NCI-H2081 (cell line): ENCODE measurements around the gene IRF9.

ENCODE experiments used
- DNase-seq, 2 experiments: peaks; one replicate each; lab custom pipeline; 2025; lab: John Stamatoyannopoulos, UW

IRF9 gene

DNA sequence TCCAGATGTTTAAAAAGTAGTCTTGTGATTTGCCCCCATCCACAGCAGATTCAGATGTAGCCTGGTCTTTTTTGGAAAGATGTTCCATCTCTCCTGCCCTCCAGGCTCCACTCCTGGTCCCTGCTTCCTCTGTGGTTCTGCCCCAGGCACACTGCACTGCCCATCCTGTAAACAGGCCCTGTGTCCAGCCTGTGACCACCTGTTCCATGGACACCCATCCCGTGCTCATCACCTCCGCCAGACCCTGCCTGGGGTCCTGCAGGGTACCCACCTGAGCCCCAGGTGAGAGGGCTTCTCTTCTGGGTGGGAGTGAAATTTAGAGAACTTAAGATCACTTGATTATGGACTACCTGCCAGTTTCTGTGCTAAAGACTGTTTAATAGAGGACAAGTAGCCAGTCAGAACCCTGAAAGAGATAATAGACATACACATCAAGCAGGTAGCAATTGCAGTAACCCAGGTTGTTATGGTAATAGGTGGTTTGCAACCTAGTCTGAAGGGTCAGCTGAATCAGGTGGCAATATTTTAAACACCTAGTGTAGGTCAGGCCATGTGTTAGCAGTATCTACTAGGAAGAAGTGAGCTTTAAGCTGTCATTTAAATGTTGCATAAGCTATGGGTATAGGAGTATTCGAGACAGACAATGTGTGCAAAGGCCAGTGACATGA lies 11.6 kb upstream of the IRF9 start:
- no peak for DNase-seq

DNA sequence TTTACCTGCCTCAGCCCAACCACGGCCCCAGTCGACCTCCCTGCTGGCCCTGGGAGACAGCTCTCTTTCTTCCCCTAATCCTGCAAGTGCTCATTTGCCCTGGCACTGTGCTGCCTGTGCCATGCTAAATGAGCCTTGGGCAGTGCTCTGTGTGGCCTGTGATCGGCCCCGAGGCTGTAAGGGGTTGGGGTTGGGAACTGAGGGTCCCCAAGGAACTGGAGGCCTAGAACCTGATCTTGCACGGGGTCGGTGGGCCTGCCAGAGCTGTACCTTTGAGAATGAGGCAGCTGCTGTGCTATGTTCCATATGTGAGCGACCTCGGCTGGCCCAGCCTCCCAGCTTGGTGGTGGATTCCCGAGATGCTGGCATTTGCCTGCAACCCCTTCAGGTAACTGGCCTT lies 11.0 kb upstream of the IRF9 start:
- DNase-seq: no peak

DNA sequence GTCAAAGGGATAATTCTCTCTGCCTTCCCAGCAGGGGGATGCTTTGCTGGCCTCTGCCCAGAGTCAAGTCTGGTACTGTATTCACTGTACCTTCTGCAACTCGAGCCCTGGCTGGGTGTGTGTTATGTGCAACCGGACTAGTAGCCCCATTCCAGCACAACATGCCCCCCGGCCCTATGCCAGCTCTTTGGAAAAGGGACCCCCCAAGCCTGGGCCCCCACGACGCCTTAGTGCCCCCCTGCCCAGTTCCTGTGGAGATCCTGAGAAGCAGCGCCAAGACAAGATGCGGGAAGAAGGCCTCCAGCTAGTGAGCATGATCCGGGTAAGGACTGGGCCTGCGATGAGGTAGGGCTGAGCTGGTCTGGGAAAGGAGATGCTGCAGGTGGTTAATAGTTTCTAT lies 10.5 kb upstream of the IRF9 start:
- DNase-seq: no peak

DNA sequence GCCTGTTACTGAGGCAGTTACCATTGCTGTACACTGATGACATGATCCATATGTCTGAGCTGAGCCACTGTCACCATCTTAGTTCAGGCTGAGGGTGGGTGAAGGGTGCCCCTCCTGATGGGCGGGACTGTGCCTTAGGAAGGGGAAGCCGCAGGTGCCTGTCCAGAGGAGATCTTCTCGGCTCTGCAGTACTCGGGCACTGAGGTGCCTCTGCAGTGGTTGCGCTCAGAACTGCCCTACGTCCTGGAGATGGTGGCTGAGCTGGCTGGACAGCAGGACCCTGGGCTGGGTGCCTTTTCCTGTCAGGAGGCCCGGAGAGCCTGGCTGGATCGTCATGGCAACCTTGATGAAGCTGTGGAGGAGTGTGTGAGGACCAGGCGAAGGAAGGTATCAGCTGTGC lies 10.1 kb upstream of the IRF9 start:
- no peak for DNase-seq

DNA sequence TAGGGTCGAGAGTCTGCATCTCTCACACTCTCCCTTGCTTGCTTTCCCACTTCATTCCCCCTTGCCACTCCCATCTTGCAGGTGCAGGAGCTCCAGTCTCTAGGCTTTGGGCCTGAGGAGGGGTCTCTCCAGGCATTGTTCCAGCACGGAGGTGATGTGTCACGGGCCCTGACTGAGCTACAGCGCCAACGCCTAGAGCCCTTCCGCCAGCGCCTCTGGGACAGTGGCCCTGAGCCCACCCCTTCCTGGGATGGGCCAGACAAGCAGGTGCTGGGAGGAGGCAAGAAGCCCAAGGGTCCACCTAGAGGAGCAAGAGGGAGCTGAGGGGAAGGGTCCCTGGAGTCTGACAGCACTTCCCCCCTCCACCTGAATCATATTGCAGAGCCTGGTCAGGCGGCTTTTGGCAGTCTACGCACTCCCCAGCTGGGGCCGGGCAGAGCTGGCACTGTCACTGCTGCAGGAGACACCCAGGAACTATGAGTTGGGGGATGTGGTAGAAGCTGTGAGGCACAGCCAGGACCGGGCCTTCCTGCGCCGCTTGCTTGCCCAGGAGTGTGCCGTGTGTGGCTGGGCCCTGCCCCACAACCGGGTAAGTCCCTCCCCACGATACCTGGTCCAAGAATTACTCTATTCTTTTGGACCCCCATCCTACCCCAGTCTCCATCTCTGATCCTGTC lies 9.5 kb upstream of the IRF9 start:
- DNase-seq: no peak

DNA sequence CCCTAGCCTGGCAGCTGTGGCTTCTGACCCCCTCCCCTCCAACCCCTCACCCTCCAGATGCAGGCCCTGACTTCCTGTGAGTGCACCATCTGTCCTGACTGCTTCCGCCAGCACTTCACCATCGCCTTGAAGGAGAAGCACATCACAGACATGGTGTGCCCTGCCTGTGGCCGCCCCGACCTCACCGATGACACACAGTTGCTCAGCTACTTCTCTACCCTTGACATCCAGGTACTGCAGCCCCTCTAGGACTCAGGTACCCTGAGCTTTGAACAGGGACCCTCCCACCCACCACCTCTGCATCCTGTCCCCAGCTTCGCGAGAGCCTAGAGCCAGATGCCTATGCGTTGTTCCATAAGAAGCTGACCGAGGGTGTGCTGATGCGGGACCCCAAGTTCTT lies 6.0 kb upstream of the IRF9 start:
- no peak for DNase-seq

DNA sequence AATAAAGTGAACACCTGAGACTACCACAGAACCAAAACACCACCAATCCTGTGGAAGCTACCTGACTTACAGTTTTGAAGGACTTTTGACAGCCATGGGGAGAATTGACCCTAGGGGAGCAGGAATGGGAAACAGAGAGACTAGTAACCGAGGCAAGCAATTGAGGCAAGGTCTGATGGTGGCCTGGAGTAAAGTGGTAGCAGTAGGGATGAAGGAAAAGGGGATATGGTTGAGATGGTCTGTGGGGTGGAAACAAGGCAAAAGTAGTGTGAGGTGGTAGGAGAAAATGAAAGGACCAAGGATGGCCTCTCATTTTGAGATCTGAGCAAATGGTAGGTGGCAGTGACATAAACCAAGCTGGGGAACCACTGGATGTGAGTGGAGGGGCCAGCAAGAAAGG lies 4.2 kb upstream of the IRF9 start:
- no peak for DNase-seq

DNA sequence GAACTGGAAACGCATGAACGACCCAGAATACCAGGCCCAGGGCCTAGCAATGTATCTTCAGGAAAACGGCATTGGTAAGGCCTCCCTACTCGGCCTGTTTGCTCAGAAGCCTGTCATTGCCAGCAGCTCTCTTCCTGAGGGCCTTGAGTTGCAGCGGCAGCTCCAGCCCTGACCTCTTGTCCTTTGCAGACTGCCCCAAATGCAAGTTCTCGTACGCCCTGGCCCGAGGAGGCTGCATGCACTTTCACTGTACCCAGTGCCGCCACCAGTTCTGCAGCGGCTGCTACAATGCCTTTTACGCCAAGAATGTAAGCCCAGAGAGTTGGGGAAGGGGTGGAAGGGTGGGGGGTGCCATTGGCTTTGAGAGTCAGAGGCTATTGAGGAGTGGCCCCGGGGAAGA lies 3.7 kb upstream of the IRF9 start:
- DNase-seq: no peak

DNA sequence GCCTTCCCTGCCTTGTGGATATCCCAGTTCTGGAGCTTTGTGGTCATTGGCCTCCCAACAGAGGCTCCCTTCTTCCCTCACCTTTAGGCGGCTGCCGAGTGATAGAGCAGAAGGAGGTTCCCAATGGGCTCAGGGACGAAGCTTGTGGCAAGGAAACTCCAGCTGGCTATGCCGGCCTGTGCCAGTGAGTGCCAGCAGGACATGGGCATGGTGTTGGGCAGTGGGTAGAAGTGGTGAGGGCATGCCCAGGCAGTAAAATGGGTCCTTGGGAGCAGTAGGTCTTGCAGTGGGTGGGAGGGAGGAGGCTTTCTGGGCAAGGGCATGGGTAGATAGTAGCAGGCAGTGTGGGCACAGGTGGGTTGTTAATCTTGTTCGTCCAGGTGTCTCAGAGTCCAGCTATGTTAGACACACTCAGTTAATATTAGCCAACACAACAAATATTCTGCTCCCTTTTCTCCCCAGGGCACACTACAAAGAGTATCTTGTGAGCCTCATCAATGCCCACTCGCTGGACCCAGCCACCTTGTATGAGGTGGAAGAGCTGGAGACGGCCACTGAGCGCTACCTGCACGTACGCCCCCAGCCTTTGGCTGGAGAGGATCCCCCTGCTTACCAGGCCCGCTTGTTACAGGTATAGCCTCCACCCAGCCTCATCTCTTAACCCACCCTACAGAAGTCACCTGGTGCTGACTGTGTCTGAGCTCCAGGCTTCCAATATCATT lies 1.1 kb upstream of the IRF9 start:
- DNase-seq: no peak

DNA sequence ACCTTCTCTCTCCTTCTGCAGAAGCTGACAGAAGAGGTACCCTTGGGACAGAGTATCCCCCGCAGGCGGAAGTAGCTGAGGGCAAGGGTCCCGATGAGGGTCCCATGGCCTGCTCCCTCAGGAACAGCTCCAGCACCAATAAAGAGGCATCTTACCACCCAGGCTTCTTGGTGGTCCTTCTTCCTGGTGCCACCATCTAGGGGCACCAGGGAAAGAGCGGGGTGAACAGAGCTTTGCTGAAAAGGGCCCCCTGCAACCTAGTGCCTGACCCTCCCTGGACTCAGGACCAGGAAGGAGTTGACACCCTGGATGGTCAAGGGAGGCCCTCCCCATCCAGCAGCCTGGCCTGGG lies 591 bp upstream of the IRF9 start:
- DNase-seq: no peak

DNA sequence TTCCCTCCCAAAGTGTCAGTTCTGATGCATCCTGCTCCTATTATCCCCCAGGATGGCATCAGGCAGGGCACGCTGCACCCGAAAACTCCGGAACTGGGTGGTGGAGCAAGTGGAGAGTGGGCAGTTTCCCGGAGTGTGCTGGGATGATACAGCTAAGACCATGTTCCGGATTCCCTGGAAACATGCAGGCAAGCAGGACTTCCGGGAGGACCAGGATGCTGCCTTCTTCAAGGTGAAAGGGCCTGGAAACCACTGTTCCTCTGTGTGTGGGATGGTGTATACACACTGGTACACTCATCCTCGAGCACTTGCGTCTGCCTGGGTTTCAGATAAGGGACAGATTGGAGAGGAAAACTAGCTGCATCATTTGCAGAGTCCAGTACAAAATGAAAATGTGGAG lies 1.0 kb downstream of the IRF9 start:
- DNase-seq: no peak

DNA sequence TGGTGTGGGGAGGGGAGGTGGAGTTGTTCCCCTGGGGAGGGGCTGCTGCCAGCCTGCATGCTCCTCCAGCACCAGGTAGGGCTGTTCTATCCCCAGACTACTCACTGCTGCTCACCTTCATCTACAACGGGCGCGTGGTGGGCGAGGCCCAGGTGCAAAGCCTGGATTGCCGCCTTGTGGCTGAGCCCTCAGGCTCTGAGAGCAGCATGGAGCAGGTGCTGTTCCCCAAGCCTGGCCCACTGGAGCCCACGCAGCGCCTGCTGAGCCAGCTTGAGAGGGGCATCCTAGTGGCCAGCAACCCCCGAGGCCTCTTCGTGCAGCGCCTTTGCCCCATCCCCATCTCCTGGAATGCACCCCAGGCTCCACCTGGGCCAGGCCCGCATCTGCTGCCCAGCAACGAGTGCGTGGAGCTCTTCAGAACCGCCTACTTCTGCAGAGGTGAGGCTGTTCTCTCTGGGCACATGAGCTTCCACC lies 3.5 kb downstream of the IRF9 start:
- no peak for DNase-seq

DNA sequence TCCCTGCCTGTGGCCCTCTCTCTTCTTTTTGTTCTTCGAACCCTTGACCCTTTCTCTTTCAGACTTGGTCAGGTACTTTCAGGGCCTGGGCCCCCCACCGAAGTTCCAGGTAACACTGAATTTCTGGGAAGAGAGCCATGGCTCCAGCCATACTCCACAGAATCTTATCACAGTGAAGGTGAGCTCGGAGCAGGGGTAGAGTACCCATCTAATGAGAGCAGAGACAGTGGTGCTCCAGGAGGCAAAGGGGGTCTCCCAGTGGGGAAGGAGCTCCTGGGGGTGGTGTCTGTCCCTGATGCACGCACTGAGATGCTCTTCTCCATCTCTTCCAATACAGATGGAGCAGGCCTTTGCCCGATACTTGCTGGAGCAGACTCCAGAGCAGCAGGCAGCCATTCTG lies 4.7 kb downstream of the IRF9 start:
- DNase-seq: no peak

DNA sequence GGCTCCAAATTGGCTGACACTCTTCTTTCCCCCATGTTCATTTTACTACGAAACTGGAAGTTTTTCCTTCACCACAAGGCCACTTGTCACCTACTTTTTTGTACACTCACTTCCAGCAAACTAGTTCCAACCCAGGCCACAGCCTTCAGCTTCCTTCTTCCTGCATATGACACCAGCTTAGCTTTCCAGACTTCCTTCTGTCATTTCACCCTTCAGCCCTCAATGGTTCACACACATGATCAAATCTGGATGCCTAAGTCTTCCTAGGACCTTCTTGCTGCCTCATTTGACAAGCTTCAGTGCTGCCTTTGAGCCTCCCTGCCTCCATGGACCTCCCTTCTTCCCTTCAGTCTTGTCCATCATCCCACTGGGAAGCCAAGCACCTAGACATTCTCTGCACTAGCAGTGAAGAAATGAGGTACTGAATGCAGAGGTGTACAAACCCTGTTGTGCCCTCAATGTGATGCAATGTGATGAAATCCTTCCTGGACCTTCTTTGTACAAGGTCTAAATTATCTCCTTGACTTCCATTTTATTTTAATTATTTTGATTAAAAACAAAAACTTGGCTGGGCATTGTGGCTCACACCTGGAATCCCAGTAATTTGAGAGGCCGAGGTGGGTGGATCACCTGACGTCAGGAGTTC lies 6.5 kb downstream of the IRF9 start:
- no peak for DNase-seq

DNA sequence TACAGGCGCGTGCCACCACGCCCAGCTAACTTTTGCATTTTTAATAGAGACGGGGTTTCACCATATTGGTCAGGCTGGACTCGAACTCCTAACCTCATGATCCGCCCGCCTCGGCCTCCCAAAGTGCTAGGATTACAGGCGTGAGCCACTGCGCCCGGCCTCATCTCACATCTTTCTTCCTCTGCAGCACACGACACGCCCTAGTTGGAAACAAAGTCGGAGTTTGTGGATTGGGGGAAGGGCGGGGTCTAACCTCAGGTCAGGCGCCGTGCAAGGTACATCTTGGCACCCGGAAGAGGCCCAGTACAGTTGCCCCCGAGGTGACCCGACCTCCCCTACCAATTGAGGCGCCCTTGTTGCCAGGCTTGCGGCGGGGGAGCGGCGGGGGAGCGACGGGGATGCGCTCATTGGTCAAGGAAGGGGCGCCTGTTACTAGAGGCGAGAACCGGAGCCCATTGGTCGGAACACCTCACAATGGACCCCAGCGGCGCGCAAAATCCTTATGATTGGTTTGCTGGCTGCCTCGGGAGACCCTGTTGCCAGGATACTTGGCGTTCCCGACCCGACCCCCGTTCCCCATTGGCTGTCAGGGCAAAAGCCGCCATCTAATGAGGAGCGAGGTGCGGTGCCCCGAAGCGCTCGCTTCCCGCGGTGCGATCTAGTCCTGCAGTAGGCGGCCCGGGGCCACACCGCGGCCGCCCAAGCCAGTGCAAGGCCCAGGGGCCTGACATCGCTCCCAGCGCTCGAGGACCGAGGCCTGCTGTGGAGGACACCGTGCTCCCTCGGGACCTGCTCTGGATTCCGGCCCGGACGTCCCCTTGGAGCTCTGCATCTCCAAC lies 10.6 kb downstream of the IRF9 start, which contains the start of gene REC8:
TSS of gene REC8 (plus strand) at position 659 of the 839 bp plus-strand sequence. CDS start 473 bp downstream, outside the sequence.
- peak; percentile 82 to 94 for DNase-seq

DNA sequence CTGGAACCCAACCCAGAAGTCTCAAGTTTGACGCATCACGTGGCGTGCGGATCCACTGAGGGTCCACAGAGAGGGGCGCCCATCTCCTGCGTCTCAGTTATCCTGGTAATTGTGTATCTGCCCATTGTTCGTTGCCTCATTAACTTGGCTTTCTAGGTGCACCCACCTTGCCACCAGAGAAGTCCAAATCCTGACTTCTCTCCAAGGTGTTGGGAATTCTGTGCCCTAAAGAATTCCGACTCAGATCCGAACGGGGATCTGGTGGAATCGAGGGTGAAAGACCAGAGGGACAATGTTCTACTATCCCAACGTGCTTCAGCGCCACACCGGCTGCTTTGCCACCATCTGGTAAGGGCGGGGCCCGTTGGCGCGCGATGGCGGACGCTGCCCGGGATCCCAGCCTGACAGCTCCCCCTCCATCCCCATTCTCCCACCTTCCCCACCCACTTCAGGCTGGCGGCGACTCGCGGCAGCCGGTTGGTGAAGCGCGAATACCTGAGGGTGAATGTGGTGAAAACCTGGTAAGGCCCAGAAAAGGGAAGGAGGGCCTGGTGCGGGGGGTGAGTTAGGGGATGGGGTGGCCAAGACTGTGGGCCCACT lies 11.3 kb downstream of the IRF9 start:
- DNase-seq: no peak

DNA sequence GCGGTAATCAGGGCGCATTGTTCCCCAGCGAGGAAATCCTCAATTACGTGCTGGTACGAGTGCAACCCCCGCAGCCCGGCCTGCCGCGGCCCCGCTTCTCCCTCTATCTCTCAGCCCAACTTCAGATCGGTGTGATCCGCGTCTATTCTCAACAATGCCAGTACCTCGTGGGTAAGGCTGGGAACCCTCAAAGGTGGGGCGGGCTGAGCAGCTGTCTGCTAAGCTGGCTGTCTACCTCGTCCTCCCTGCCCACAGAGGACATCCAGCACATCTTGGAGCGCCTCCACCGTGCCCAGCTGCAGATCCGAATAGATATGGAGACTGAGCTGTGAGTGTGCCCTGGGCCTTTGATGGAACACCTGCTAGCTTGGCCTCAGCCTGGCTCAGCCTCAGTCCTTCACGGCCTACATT lies 11.8 kb downstream of the IRF9 start:
- DNase-seq: no peak

DNA sequence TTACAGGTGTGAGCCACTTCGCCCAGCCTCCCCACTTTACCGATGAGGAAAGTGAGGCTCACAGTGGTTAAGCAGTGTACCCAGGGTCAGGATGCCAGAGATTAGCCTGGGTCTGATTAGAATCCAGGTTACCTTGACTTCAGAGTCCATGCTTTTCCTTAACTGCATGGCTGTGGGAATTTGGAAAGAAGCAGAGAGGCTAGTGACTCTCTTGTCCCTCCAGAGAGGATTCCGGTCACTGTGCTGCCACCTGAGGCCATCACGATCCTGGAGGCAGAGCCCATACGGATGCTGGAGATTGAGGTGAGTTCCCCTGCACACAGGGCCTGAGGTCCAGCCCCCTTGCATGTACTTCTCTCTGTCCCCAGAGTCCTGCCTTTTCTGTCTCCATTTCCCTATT lies 15.5 kb downstream of the IRF9 start:
- no peak for DNase-seq

DNA sequence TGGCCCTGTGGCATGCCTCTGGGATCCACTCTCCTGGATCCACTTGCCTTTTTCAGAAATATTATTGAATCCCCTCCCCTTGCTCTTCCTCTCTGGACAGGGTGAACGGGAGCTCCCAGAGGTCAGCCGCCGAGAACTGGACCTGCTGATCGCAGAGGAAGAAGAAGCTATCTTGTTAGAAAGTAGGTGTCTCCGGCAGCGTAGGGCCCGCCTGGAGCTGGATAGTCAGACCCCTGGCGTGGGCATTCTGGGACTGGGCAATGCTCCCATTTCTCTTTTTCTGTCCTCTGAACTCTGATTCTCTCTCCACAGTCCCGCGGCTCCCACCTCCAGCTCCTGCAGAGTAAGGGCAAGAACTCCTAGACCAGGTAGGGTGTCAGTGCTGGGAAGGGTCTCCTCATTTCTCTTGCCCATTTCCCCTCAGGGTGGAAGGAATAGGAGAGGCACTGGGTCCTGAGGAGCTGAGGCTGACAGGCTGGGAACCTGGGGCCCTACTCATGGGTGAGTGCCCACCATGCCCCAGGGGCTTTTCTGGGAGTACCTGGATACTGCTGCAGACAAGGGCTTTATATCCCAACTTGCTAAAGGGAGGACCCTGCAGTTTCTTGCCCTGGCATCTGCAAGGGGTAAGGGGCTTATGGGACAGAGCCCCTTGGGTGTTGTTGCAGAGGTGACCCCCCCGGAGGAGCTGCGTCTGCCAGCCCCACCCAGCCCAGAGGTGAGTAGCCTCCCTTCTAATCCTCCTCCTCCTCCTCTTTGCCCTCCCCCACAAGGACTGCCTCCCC lies 16.2 kb downstream of the IRF9 start:
- no peak for DNase-seq

DNA sequence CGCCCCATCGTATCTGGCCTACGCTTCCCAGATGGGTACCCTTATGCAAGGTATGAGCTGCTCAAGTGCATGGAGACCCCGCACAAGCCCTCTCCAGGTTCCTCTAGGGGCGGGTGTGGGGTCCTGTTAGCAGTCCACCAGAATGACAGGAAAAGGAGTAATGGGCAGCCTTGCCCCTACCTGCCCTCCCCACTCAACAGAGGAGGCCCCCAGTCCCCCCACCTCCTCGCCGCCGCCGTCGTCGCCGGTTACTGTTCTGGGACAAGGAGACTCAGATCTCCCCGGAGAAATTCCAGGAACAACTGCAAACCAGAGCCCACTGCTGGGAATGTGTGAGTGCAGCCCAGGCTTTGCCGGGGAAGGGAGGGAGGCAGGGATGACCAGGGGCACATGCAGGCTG lies 16.8 kb downstream of the IRF9 start:
- no peak for DNase-seq
